Activated CD8-positive, alpha-beta memory T cell treated with anti-CD3 and anti-CD28 coated beads, Interleukin-2, amount 50 U/mL, for 24 hours (primary cell): ENCODE data around the gene EPHB3.

Source experiments
- DNase-seq: peaks from one replicate; pipeline ENCODE4 v3.0.0-alpha.2; 2020; ENCODE audit errors: extremely low read depth

Gene EPHB3

DNA sequence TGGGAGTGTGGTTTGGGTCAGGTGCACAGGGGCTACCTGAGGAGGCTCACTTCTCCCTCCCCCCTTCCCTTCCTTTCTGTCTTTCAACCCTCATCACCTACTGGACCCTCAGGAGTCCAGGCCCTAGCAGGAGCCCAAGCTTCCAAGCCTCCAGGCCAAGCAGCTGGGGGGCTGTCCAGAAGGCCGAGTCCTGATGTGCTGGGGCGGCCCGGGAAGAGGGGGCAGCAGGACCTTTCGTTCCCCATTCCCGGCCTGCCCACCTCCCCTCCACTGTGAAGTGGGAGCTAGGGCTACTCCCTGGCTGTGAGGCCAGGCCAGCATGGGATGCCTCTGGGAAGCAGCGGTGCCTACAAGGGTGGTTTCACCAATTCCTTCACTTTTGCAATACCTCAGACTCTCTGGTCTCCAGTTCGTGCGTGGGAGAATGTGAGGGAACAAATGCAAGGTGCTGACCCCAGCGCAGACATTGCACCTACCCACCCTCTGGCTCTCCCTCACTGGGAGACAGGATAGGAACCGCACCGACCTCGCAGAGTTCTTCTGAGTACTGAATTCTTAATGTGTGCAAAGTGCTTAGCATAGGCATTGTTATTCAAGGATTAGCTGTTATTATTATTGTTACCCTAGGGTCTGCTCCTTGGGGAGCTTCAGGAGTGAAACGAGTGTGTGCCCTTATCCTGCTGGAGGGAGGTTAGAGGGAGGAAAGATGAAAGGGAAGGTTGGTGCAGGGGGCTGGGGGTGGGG lies 2.5 kb downstream of the EPHB3 start:
- no peak for DNase-seq

DNA sequence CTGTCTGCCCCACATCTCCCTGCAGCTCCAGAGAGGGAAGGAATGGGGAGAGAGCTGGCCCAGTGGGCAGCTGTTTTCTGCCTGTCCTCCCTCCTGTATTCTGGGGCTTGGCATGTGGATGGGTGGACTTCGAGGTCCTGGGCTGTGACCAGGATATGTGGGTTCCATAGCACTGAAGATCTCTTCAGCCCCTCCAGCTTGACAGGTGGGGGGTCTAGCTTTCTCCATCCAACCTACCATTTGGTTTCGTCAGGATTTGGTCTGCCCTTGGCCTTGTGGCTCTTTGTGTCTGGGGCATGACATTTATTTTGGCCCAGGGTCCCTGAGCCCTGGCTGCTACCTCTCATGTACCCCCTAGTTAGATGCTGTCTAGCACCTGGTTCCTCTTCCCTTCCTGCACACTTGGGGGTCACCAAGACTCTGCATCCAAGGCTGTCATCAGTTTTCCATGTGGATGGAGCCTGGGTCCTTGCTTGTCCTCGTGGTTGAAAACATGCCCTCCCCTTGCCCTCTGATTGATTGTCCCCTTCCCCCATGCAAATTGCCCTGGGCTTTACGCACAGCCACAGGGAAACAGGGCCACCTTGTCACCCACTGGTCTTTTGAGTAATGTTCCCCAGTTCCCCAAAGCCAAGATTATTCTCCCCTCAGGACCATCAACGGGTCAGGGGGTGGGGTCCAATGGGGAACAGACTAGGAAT lies 3.2 kb downstream of the EPHB3 start:
- no peak for DNase-seq

GRCh38 chr3:184565421-184566211 lies 4.0 kb downstream of the EPHB3 start:
- no peak for DNase-seq

GRCh38 chr3:184566441-184567414 lies 5.1 kb downstream of the EPHB3 start:
- no peak for DNase-seq

- no peak for DNase-seq
These were observed 6.5 kb downstream of the EPHB3 start for GRCh38 chr3:184567946-184568559.

DNA sequence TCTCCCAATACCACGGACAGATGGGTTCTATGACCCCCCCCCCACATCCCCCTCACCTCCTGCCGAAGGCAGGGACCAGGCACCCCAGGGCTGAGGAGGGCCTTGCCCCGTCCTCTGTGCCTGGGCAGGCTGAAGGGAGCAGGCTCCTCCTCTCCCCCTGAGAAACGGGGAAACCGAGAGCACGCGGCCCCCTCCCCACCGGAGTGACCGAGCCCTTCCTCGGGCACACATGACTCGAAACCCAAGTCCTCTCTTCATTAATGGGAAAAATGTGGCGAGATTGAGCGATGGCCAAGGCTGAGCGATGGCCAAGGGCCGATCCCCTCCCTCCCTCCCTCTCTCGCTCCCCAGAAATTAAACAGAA lies 7.0 kb downstream of the EPHB3 start:
- DNase-seq, result no peak

DNA sequence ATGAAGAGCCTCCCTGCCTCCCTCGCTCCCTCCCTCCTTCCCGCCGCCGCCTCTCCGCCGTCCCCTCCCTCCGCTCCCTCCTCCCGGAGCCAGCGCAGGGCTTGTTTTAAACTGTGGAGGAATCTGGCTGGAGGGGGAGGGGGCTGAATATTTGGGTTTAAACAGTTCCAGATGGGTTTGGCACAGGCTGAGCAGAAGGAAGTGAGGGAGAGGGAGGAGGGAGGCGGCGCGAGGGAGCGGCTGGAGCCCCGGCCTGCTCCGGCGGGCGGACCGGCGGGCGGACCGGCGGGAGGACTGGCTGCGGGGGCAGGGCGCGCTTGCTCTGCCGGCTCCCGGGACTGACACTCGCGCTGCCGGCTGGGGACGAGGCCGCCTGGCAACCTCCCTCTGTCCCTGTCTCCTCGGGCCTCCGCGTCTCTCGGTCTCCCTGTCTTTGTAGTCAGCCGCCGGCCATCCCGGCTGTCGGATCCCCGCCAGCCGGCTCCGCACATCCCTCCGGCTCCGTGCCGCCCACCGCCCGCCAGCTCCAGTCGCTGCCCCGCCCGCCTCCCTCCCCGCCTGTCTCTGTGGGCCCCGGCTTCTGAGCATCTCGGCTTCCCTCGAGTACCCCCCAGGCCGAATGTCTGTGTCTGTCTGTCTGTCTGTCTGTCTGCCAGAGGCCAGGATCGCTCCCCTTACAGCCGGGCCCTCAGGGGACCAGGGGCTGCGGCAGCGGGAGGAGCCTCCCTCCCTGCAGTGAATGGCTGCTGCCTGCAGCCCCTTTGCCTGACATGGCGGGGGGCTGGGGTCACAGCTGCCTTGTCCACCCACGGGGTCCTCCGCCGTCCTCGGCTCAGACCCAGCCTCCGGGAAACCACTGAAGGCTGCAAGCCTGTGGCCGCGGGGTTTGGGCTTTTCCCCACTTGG lies 7.6 kb downstream of the EPHB3 start:
- no peak for DNase-seq

- DNase-seq, result no peak
These were observed 8.4 kb downstream of the EPHB3 start for GRCh38 chr3:184570035-184570434.

GRCh38 chr3:184570489-184570888 lies 8.9 kb downstream of the EPHB3 start:
- no peak for DNase-seq

GRCh38 chr3:184571750-184572377 lies 10.3 kb downstream of the EPHB3 start:
- no peak for DNase-seq

DNA sequence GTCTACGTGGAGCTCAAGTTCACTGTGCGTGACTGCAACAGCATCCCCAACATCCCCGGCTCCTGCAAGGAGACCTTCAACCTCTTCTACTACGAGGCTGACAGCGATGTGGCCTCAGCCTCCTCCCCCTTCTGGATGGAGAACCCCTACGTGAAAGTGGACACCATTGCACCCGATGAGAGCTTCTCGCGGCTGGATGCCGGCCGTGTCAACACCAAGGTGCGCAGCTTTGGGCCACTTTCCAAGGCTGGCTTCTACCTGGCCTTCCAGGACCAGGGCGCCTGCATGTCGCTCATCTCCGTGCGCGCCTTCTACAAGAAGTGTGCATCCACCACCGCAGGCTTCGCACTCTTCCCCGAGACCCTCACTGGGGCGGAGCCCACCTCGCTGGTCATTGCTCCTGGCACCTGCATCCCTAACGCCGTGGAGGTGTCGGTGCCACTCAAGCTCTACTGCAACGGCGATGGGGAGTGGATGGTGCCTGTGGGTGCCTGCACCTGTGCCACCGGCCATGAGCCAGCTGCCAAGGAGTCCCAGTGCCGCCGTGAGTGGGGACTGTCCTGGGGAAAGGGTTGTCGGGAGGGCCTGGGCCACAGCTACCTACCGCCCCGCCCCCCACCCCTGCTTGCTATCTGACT lies 11.2 kb downstream of the EPHB3 start:
- DNase-seq, result no peak

DNA sequence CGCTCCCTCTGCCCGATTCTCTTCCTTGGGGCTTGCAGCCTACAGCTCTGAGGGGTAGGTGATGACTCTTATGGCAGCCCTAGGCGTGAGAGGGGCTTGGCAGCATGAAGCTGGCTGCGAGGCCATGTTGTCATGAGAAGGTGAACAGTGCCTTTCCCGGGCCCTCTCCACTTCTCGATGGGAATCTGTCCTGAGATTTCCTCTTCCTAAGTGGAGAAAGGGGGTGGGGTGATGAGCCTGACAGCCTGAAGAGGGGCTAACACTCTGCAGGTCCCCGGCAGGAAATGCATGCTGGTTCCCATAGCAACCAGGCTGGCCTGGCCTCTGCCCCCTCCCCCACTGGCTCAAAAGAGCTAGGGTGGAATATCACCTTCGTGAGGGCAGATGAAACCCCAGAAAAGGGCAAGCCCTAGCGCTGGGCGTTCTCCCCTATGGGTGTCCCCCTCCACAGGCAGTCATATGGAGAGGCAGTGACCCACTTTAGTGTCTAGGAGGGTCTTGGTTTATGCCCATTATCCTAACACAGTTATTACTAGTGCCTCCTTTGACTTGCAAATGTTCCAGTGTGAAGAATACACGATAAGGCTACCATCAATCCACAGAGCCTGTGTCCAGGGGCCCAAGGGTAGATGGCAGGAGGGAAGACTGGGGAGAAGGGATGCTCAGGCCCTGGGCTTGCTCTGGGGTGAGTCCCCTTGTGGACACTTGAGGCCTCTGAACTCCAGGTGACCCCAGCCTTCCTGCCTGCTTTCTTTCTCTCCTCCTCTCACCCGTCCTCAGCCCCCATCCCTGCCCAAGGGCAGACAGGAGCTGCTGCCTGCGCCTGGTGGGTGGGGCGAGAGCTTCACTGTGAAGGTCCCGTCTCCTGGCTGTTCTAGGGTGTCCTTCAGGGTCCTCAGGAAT lies 13.2 kb downstream of the EPHB3 start:
- DNase-seq, result no peak

DNA sequence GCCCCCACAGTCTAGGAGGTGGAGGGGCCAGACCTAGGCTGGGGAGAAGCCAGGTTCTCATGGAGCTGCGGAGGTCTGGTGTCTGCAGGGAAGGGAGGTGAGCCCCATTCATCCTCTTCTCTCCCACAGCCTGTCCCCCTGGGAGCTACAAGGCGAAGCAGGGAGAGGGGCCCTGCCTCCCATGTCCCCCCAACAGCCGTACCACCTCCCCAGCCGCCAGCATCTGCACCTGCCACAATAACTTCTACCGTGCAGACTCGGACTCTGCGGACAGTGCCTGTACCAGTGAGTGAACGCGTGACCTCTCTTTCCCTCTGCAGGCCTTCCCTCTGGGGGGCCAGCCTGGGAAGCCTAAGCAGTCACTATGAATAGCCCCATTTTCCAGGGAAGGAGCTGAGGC lies 14.1 kb downstream of the EPHB3 start:
- no peak for DNase-seq

GRCh38 chr3:184576457-184577240 lies 15.1 kb downstream of the EPHB3 start:
- DNase-seq, result no peak

DNA sequence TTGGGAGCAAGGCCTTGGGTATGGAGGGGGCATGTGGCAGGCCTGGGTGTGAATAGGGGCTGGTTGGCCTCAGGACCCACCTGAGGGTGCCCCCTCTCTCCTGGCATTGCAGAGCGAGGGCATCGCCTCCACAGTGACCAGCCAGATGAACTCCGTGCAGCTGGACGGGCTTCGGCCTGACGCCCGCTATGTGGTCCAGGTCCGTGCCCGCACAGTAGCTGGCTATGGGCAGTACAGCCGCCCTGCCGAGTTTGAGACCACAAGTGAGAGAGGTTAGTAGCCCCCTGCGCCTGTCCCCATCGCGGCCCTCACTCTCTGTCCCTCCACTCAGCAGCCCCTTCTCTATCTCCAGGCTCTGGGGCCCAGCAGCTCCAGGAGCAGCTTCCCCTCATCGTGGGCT lies 16.0 kb downstream of the EPHB3 start:
- no peak for DNase-seq

DNA sequence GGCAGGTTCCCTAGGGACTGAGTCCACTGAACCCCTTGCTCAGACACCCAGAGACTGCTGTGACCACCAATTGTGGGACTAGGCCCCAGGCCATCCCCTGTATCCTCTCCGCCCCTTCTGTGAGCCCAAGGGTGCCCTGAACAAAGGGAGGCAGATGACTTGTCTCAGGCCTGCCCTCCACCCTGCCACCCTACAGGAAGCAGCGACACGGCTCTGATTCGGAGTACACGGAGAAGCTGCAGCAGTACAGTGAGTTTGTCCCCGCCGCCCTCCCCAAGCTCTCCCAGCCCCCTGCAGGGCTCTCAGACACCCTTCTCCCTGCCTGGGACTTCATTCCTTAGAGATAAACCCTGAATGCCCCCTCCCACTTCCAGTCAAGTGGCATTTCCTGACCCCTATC lies 16.6 kb downstream of the EPHB3 start:
- DNase-seq, result no peak

GRCh38 chr3:184578822-184579221 lies 17.2 kb downstream of the EPHB3 start:
- DNase-seq, result no peak
